GM18519 (cell line): ENCODE results near the gene COPZ2.
"Not testable (repeated sequence)": the region's sequence is repeated elsewhere in the genome, so short reads cannot be mapped to it uniquely, and the experiment has no call there.

Source experiments
- ATAC-seq: cut with Tn5 transposase; IDR thresholded peaks from one replicate; pipeline ENCODE4 v1.9.1; 2021; ENCODE audit warnings: mild to moderate bottlenecking, moderate library complexity; ENCODE audit not compliant: unreplicated experiment, low FRiP score

COPZ2 gene

GRCh38 chr17:47989700-47990099 is 47.9 kb downstream of the COPZ2 start:
- no peak for ATAC-seq

- ATAC-seq = no peak
Measured at GRCh38 chr17:47989159-47989558, 48.4 kb downstream of the COPZ2 start.

GRCh38 chr17:47988445-47988844 is 49.2 kb downstream of the COPZ2 start:
- not testable (repeated sequence) for ATAC-seq

- no peak for ATAC-seq
Measured at GRCh38 chr17:47987240-47987835, 50.3 kb downstream of the COPZ2 start.

- ATAC-seq = no peak
Measured at GRCh38 chr17:47986520-47986919, 51.1 kb downstream of the COPZ2 start.

GRCh38 chr17:47983492-47984223 is 53.9 kb downstream of the COPZ2 start:
- ATAC-seq = no peak

- no peak for ATAC-seq
Measured at GRCh38 chr17:47982645-47983390, 54.8 kb downstream of the COPZ2 start.

GRCh38 chr17:47982091-47982617 is 55.4 kb downstream of the COPZ2 start:
- no peak for ATAC-seq

- ATAC-seq = no peak
Measured at GRCh38 chr17:47981462-47981861, 56.1 kb downstream of the COPZ2 start.

- ATAC-seq = no peak
Measured at GRCh38 chr17:47980541-47980940, 57.1 kb downstream of the COPZ2 start.

- no peak for ATAC-seq
Measured at GRCh38 chr17:47978324-47978723, 59.3 kb downstream of the COPZ2 start.
